Gastrocnemius medialis (tissue), 4 donors: ENCODE results near the gene SREK1.

ENCODE experiments used
- CTCF ChIP-seq, 5 experiments: fragments of 450-650 bp in 3 of 5; fragments of 200-600 bp in 2 of 5; sonication (generic) in 2 of 5; IDR thresholded peaks in 4 of 5; conservative IDR thresholded peaks in 1 of 5; 1 replicate in 4 of 5; 2 replicates in 1 of 5; pipeline ENCODE4 v1.5.1; 2016 to 2019; ENCODE audit warnings: antibody characterized with exemption in 5 of 5, mild to moderate bottlenecking in 3 of 5, moderate library complexity in 3 of 5
- POLR2A ChIP-seq, 2 donors: fragments of 450-650 bp; IDR thresholded peaks; one replicate each; pipeline ENCODE4 v1.6.1; 2017; ENCODE audit warnings: antibody characterized with exemption in 2 of 2, mild to moderate bottlenecking in 2 of 2, moderate library complexity in 2 of 2

GRCh38 chr5:66164044-66164790 lies 20.1 kb downstream of the SREK1 start:
- TF ChIP-seq CTCF (IDR thresholded peaks at IDR 0.05 in 4 of 5, conservative IDR thresholded peaks at IDR 0.05 in 1 of 5) (no peak), POLR2A (IDR thresholded peaks at IDR 0.05) (no peak)
